ENCODE results near the gene AKAP6. TPM values are rescaled to one million over a fixed set of nuclear protein-coding genes. Genes with fewer than 3 reads are reported as not detected.

The AKAP6 gene
- total RNA-seq, 1 donor from 2014 or later = 4.7 TPM

DNA sequence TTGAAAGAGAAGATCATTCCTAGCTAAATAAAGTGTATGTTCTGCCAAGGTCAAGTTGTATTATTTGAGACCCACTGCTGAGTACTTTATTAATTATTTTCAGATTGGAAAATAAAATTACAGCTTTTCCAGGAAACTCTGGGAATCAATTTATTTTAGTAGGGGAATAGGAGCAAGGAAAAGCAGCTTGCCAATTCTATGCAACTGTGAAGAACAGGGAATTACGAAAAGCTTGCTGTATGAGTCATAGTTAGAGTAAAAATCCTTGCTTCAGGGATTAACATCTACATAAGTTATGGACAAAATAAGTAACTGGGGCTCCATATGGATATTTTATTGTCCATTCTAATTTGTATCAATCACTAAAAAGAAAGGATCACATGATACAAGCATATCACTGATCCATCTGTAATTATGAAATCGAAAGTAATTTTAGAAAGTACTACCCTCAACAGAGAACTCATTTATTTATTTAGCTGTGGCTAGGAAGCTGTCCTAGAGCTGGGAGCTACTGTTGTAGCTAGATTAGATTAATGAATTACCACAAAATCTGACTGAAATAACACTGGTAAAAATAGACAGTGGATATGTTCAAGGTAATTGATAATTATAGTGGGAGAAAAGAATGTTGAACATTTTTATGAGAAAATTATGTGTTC, 306.1 kb downstream of the AKAP6 start:
- Mint-ChIP-seq H3K36me3 (no peaks in the 10 kb centered on the region), H3K27me3 (no peaks in the 10 kb centered on the region), H3K4me1 (ENCODE audit: unreplicated experiment) (no peaks in the 10 kb centered on the region), H3K9me3 (no peaks in the 10 kb centered on the region), H3K4me3 (no peak overlapping the region), H3K27ac (no peak overlapping the region)
- no peak for DNase-seq (ENCODE audit: extremely low spot score, unreplicated experiment)
- TF ChIP-seq, protein P1, sequence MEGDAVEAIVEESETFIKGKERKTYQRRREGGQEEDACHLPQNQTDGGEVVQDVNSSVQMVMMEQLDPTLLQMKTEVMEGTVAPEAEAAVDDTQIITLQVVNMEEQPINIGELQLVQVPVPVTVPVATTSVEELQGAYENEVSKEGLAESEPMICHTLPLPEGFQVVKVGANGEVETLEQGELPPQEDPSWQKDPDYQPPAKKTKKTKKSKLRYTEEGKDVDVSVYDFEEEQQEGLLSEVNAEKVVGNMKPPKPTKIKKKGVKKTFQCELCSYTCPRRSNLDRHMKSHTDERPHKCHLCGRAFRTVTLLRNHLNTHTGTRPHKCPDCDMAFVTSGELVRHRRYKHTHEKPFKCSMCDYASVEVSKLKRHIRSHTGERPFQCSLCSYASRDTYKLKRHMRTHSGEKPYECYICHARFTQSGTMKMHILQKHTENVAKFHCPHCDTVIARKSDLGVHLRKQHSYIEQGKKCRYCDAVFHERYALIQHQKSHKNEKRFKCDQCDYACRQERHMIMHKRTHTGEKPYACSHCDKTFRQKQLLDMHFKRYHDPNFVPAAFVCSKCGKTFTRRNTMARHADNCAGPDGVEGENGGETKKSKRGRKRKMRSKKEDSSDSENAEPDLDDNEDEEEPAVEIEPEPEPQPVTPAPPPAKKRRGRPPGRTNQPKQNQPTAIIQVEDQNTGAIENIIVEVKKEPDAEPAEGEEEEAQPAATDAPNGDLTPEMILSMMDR (conservative IDR thresholded peaks at IDR 0.05) = no peak

DNA sequence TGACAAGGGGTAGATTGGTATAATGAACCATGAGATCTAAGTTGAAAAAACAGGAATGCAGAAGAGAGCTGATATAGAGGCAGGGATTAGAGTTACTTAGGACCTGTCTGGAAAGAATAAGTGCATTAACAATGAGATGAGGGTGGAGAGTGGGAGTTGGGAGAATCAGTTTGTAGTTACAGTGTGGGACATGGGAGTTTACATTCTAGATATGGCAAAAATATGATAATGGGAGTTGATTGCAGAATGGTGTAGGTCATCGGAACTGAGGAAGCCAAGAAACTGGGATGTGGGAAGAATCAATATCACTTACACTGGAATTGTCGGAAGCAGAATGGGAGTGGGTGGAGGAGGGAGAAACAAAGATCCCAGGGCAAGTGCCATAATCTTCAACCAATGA, 308.5 kb downstream of the AKAP6 start:
- no peak overlapping the region for H3K27ac Mint-ChIP-seq
- DNase-seq (ENCODE audit: extremely low spot score, unreplicated experiment) = no peak
- H3K36me3 Mint-ChIP-seq = no peaks in the 10 kb centered on the region
- H3K9me3 Mint-ChIP-seq = no peaks in the 10 kb centered on the region
- no peaks in the 10 kb centered on the region for H3K4me1 Mint-ChIP-seq (ENCODE audit: unreplicated experiment)
- H3K4me3 Mint-ChIP-seq = no peak overlapping the region
- no peaks in the 10 kb centered on the region for H3K27me3 Mint-ChIP-seq
- TF ChIP-seq, protein P1 (conservative IDR thresholded peaks at IDR 0.05) = no peak

DNA sequence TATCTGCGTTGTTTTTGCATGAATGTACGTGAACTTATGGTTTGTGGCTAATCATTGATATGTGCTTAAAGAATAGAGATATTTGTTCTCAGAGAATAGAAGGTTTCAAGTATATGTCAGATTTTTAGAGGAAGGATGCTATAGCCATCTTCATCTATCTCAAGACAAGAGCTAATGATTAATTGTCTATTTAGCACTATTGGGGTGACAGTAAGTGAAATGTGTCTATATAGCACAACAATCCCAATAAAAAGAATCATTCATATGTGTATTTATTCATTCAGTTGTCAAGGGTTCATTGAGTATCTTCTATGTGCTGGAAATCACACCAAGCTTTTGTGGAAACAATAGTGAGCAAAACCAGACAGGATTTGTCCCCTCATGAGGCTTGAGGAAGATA, 310.1 kb downstream of the AKAP6 start:
- Mint-ChIP-seq H3K36me3 (no peaks in the 10 kb centered on the region), H3K4me3 (no peak overlapping the region), H3K27me3 (no peaks in the 10 kb centered on the region), H3K9me3 (no peaks in the 10 kb centered on the region), H3K27ac (no peak overlapping the region), H3K4me1 (ENCODE audit: unreplicated experiment) (peaks cover 2% of the 10 kb centered on the region)
- no peak for DNase-seq (ENCODE audit: extremely low spot score, unreplicated experiment)
- TF ChIP-seq, protein P1 (conservative IDR thresholded peaks at IDR 0.05) = no peak

DNA sequence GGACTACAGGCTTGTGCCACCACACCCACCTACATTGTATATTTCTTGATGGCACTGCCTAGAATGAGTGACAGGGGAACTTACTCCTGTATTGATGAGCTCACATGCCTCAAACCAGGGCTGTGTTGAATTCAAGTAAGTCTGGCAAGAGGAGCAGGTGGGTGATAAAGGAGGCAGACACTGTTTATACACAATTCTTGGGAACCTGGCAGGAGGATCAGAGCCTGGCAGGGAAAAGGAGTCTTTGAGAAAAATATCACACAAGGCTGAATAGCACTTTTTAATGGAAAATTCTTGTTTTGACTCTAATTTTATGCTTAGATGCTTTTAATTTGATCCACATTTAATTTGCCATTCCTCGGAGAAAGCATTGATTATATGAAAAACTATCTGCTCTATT, 316.5 kb downstream of the AKAP6 start:
- H3K27ac Mint-ChIP-seq = no peak overlapping the region
- H3K36me3 Mint-ChIP-seq = no peaks in the 10 kb centered on the region
- DNase-seq (ENCODE audit: extremely low spot score, unreplicated experiment) = no peak
- TF ChIP-seq, protein P1 (conservative IDR thresholded peaks at IDR 0.05) = no peak
- no peaks in the 10 kb centered on the region for H3K27me3 Mint-ChIP-seq
- H3K4me3 Mint-ChIP-seq = no peak overlapping the region
- no peaks in the 10 kb centered on the region for H3K9me3 Mint-ChIP-seq
- H3K4me1 Mint-ChIP-seq (ENCODE audit: unreplicated experiment) = peaks cover 3% of the 10 kb centered on the region

DNA sequence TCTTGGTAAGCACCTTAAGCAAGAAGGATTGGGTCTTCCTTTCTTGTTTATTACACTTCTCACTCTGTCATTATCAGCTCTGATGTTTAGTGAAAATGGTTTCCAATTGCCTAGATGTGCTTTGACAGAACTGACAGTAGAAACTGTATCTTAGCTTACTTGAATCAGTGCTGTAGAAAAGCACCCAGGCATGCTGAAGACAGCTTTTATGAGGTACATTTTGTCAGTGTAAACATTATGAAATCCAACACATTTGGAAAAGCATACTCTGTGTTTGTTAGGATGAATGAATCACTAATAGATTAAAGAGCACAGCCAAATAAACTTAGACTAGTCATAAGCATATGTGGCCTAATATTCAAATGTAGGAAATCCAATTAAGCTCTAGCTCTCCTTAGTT, 319.3 kb downstream of the AKAP6 start:
- no peak overlapping the region for H3K4me3 Mint-ChIP-seq
- TF ChIP-seq, protein P1 (conservative IDR thresholded peaks at IDR 0.05) = no peak
- no peaks in the 10 kb centered on the region for H3K27me3 Mint-ChIP-seq
- no peak for DNase-seq (ENCODE audit: extremely low spot score, unreplicated experiment)
- H3K36me3 Mint-ChIP-seq = no peaks in the 10 kb centered on the region
- H3K4me1 Mint-ChIP-seq (ENCODE audit: unreplicated experiment) = peaks cover 3% of the 10 kb centered on the region
- no peak overlapping the region for H3K27ac Mint-ChIP-seq
- H3K9me3 Mint-ChIP-seq = no peaks in the 10 kb centered on the region

DNA sequence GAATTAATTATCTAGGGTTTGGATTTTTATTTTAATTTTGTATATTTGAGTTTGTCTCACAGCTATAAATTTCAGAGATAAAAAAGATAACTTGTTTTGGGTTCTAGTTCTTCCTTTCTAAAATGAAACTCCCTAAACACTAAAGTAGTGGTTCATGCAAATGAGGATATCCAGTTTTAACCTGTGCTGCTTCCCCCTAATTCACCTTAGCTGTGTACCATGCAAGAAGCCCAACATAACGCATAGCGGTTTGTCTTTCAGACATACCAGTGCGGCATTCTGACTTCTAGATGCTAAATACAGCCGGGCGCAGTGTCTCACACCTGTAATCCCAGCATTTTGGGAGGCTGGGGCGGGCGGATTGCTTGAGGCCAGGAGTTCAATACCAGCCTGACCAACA, 320.9 kb downstream of the AKAP6 start:
- no peaks in the 10 kb centered on the region for H3K4me1 Mint-ChIP-seq (ENCODE audit: unreplicated experiment)
- no peaks in the 10 kb centered on the region for H3K9me3 Mint-ChIP-seq
- TF ChIP-seq, protein P1 (conservative IDR thresholded peaks at IDR 0.05) = no peak
- H3K36me3 Mint-ChIP-seq = no peaks in the 10 kb centered on the region
- no peak overlapping the region for H3K4me3 Mint-ChIP-seq
- no peak for DNase-seq (ENCODE audit: extremely low spot score, unreplicated experiment)
- H3K27ac Mint-ChIP-seq = no peak overlapping the region
- no peaks in the 10 kb centered on the region for H3K27me3 Mint-ChIP-seq
